Upper lobe of left lung (tissue), 4 donors: ENCODE measurements around the gene PTH2.

Source experiments
- EP300 ChIP-seq, 4 donors: sonication (generic); formaldehyde crosslinking; IDR thresholded peaks; one replicate each; pipeline ENCODE4 v1.5.1; 2017; ENCODE audit warnings: antibody characterized with exemption in 4 of 4, control low read depth in 2 of 4
- POLR2A ChIP-seq, 4 donors: fragments of 450-650 bp; IDR thresholded peaks; one replicate each; pipeline ENCODE4 v1.5.1; 2016 to 2017; ENCODE audit warnings: antibody characterized with exemption in 4 of 4, mild to moderate bottlenecking in 2 of 4
- POLR2AphosphoS5 ChIP-seq, 2 donors: sonication (generic); formaldehyde crosslinking; IDR thresholded peaks; one replicate each; pipeline ENCODE4 v1.5.1; 2017; ENCODE audit warnings: antibody characterized with exemption in 2 of 2
- TF ChIP-seq, protein P1 (sequence below), 6 experiments: fragments of 450-650 bp in 4 of 6; fragments of 200-600 bp in 2 of 6; sonication (generic) in 2 of 6; IDR thresholded peaks; one replicate each; pipeline ENCODE4 v1.5.1; 2016 to 2019; ENCODE audit warnings: antibody characterized with exemption in 6 of 6

DNA sequence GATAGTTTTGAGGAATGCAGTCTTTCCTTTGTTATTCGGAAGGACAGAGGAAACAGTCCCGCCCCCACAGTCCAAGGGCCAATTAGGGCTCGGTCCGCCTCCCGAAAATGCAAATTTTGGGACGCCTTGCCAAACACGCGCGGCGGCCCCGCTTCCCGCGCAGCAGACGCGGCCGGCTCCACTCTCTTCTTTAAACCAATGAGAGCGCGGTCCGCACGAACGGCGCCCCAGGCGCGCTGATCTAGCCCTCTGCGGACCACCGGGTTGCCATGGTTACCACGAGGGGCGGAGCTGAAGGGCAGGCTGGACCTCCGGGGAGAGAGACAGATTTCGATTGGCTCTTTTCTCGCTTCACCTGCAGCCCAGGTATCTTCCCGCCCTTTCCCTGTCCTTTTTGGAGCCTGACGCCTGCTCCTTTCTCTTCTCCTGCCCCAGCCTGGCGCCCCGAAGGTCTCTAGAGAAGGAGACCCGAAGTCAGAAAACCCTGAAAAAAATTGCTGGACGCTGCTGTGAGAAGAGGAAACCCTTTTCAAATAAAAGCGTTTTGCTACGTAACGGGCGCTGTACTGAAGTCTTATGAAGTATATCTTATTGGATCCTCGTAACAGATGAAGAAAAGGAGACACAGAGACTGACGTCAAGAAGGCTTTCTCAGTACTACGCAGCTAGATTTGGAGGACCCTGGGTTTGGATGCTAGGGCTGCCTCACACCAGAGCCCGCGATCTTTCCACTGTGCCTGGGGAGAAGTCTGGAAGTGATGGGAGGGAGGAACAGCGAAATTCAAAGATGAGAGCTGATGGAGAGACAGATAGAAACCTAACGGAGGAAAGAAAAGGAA lies 2.0 kb downstream of the PTH2 start:
- TF ChIP-seq, protein P1, sequence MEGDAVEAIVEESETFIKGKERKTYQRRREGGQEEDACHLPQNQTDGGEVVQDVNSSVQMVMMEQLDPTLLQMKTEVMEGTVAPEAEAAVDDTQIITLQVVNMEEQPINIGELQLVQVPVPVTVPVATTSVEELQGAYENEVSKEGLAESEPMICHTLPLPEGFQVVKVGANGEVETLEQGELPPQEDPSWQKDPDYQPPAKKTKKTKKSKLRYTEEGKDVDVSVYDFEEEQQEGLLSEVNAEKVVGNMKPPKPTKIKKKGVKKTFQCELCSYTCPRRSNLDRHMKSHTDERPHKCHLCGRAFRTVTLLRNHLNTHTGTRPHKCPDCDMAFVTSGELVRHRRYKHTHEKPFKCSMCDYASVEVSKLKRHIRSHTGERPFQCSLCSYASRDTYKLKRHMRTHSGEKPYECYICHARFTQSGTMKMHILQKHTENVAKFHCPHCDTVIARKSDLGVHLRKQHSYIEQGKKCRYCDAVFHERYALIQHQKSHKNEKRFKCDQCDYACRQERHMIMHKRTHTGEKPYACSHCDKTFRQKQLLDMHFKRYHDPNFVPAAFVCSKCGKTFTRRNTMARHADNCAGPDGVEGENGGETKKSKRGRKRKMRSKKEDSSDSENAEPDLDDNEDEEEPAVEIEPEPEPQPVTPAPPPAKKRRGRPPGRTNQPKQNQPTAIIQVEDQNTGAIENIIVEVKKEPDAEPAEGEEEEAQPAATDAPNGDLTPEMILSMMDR (IDR thresholded peaks at IDR 0.05) = no peak
- TF ChIP-seq POLR2A (IDR thresholded peaks at IDR 0.05) = no peak
- TF ChIP-seq EP300 (IDR thresholded peaks at IDR 0.05) = no peak
- no peak for TF ChIP-seq POLR2AphosphoS5 (IDR thresholded peaks at IDR 0.05)
